K562 (cell line): ENCODE results near the gene PRTFDC1. TPM values are rescaled to one million over a fixed set of nuclear protein-coding genes. Genes with fewer than 3 reads are reported as not detected.
A peak's percentile ranks its signal among the peaks of the same experiment; 100 is the strongest.

Experiments used
- AFF1 ChIP-seq, 2 experiments: fragments of 450-650 bp; IDR thresholded peaks; 2 replicates each; pipeline ENCODE4 v1.6.1; 2018; ENCODE audit warnings: mild to moderate bottlenecking in 2 of 2, low read depth in 1 of 2; ENCODE audit not compliant: partially characterized antibody in 2 of 2
- ATF7 ChIP-seq: fragments of 450-650 bp; IDR thresholded peaks from 2 replicates; pipeline ENCODE4 v1.7.1; 2014; ENCODE audit warnings: mild to moderate bottlenecking, moderate library complexity
- BDP1 ChIP-seq: IDR thresholded peaks from 3 replicates; pipeline ENCODE4 v1.6.1; 2011; ENCODE audit not compliant: insufficient read length, insufficient read depth
- CTBP1 ChIP-seq: fragments of 450-650 bp; IDR thresholded peaks from 2 replicates; pipeline ENCODE4 v1.6.1; 2016; ENCODE audit warnings: borderline replicate concordance
- FOXJ2 ChIP-seq: fragments of 200-800 bp; sonication (Bioruptor generic); IDR thresholded peaks from 2 replicates; pipeline ENCODE4 v1.6.1; 2016; ENCODE audit warnings: missing genetic modification characterization, missing compliant biosample characterization
- KDM1A ChIP-seq, 2 experiments: fragments of 450-650 bp; IDR thresholded peaks; 2 replicates each; pipeline ENCODE4 v1.6.1; 2016; ENCODE audit warnings: mild to moderate bottlenecking in 2 of 2
- MCM7 ChIP-seq, 2 experiments: fragments of 450-650 bp; IDR thresholded peaks; 2 replicates each; pipeline ENCODE4 v1.6.1; 2016 to 2018
- MYBL2 ChIP-seq, 2 experiments: fragments of 450-650 bp in 1 of 2; sonication (generic) in 1 of 2; formaldehyde crosslinking in 1 of 2; IDR thresholded peaks; 2 replicates each; pipeline versions ENCODE4 v1.6.1 to v1.8.1; 2017 to 2022; ENCODE audit warnings: borderline replicate concordance in 1 of 2, inconsistent platforms in 1 of 2, low read depth in 1 of 2, mild to moderate bottlenecking in 1 of 2, missing genetic modification reagents in 1 of 2, moderate library complexity in 1 of 2
- NCOA6 ChIP-seq: fragments of 450-650 bp; IDR thresholded peaks from 2 replicates; pipeline ENCODE4 v1.6.1; 2017; ENCODE audit warnings: mild to moderate bottlenecking
- NCOR1 ChIP-seq: fragments of 450-650 bp; IDR thresholded peaks from 2 replicates; pipeline ENCODE4 v1.6.1; 2016; ENCODE audit warnings: mild to moderate bottlenecking, moderate library complexity
- NFXL1 ChIP-seq: fragments of 450-650 bp; formaldehyde crosslinking; IDR thresholded peaks from 2 replicates; pipeline ENCODE4 v1.4.0; 2021; ENCODE audit warnings: mild to moderate bottlenecking
- RERE ChIP-seq: sonication (generic); formaldehyde crosslinking; IDR thresholded peaks from 2 replicates; pipeline ENCODE4 v1.8.0; 2023; ENCODE audit warnings: missing genetic modification reagents, mild to moderate bottlenecking, borderline replicate concordance
- SMC3 ChIP-seq: conservative IDR thresholded peaks from 2 replicates; pipeline ENCODE4 v1.6.1; 2011; ENCODE audit warnings: low read depth, low read length, improper control_type of control experiment; ENCODE audit not compliant: insufficient read depth
- polyA plus RNA-seq, 8 experiments: library from polyadenylated mRNA; depleted of rRNA in 4 of 8; stranded (reverse) in 5 of 8; unstranded in 3 of 8; fragments of >200 nt; fragmentation: Nextera tagmentation in 2 of 8; fragmentation: Illumina TruSeq in 1 of 8; extraction: Ambion mirVana in 2 of 8; extraction: Trizol in 1 of 8; gene quantifications; 2 replicates each; pipeline versions ENCODE4 v1.2.1 to v1.2.3, GENCODE V29; 2011 to 2014; ENCODE audit warnings: inconsistent platforms in 1 of 8, missing spikeins in 1 of 8
- total RNA-seq, 7 experiments: library from RNA; depleted of rRNA in 6 of 7; stranded (reverse); fragments of >200 nt in 6 of 7; fragmentation: Illumina TruSeq in 2 of 7; extraction: Trizol in 2 of 7; gene quantifications; 2 replicates each; pipeline versions ENCODE4 v1.2.1 to v1.2.3, GENCODE V29; 2011 to 2021; ENCODE audit warnings: low replicate concordance in 1 of 7
- TF ChIP-seq, protein P1 (sequence below): sonication (generic); formaldehyde crosslinking; IDR thresholded peaks from 2 replicates; pipeline ENCODE4 v1.8.0; 2022; ENCODE audit warnings: mild to moderate bottlenecking, missing genetic modification reagents
- TF ChIP-seq, protein P2 (sequence below): fragments of 450-650 bp; IDR thresholded peaks from 2 replicates; pipeline ENCODE4 v1.6.1; 2016; ENCODE audit warnings: antibody characterized with exemption

The PRTFDC1 gene
- total and polyA plus RNA-seq, 9 of the 15 experiments (the other 6 are each of a cell fraction or from before 2014, with no cell fraction given): 7.0 to 27.6 (median 10.0) TPM

- TF ChIP-seq AFF1 (IDR thresholded peaks at IDR 0.05; ENCODE audit: low read depth in 1 of 2, partially characterized antibody in 2 of 2) (peak in 1 of 2 experiments; percentile 20), SMC3 (no peak), CTBP1 (0 out of 2 replicates have a peak, but pooled peaks have one; percentile 34), NCOA6 (no peak), MCM7 (IDR thresholded peaks at IDR 0.05) (no peak), MYBL2 (IDR thresholded peaks at IDR 0.05; ENCODE audit: low read depth) (no peak), MYBL2 (CRISPR knock-in tag; IDR thresholded peaks at IDR 0.05; ENCODE audit: borderline replicate concordance) (no peak), NFXL1 (CRISPR knock-in tag) (no peak), KDM1A (IDR thresholded peaks at IDR 0.05) (peak; percentile 62 to 69; a peak in 3 of 4 replicates), ATF7 (peak; percentile 51; the same call in 1 of the 2 replicates), FOXJ2 (tag) (no peak), BDP1 (no peak), RERE (CRISPR knock-in tag) (no peak), NCOR1 (peak; percentile 86)
- TF ChIP-seq, protein P1, sequence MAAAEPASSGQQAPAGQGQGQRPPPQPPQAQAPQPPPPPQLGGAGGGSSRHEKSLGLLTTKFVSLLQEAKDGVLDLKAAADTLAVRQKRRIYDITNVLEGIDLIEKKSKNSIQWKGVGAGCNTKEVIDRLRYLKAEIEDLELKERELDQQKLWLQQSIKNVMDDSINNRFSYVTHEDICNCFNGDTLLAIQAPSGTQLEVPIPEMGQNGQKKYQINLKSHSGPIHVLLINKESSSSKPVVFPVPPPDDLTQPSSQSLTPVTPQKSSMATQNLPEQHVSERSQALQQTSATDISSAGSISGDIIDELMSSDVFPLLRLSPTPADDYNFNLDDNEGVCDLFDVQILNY (CRISPR knock-in tag): no peak
- TF ChIP-seq, protein P2, sequence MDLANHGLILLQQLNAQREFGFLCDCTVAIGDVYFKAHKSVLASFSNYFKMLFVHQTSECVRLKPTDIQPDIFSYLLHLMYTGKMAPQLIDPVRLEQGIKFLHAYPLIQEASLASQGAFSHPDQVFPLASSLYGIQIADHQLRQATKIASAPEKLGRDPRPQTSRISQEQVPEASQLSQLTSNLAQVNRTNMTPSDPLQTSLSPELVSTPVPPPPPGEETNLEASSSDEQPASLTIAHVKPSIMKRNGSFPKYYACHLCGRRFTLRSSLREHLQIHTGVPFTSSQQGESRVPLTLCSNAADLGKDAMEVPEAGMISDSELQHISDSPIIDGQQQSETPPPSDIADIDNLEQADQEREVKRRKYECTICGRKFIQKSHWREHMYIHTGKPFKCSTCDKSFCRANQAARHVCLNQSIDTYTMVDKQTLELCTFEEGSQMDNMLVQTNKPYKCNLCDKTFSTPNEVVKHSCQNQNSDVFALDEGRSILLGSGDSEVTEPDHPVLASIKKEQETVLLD: peak; percentile 68; the same call in 1 of the 2 replicates
These were observed 55.0 kb downstream of the PRTFDC1 start (continued) for GRCh38 chr10:24897326-24897926.
